OCI-LY1 (cell line): ENCODE data around the gene ADAM8.

Source experiments
- H2AFZ ChIP-seq: fragments of 200-600 bp; sonication (generic), shearing (Covaris generic); 2 replicates; pipeline ENCODE4 v1.6.0; 2014; ENCODE audit warnings: antibody characterized with exemption, mild to moderate bottlenecking, low read length
- H3F3A ChIP-seq: fragments of 200-600 bp; sonication (generic), shearing (Covaris generic); 2 replicates; pipeline ENCODE4 v1.6.0; 2014; ENCODE audit warnings: mild to moderate bottlenecking, antibody characterized with exemption, low read length, moderate library complexity; ENCODE audit not compliant: insufficient read depth
- H3K27ac ChIP-seq: fragments of 200-600 bp; sonication (generic); 2 replicates; pipeline ENCODE4 v1.5.1; 2014; ENCODE audit warnings: low read length, mixed run types, mild to moderate bottlenecking, low read depth; ENCODE audit not compliant: poor library complexity, severe bottlenecking
- H3K27me3 ChIP-seq: fragments of 200-600 bp; sonication (generic); 2 replicates; pipeline ENCODE4 v1.6.0; 2014; ENCODE audit warnings: antibody characterized with exemption, mild to moderate bottlenecking, low read length, moderate library complexity; ENCODE audit not compliant: insufficient read depth
- H3K36me3 ChIP-seq: fragments of 200-600 bp; sonication (generic); 2 replicates; pipeline ENCODE4 v1.6.1; 2014; ENCODE audit warnings: mild to moderate bottlenecking, antibody characterized with exemption, low read length, moderate library complexity, mixed read lengths; ENCODE audit not compliant: insufficient read depth
- H3K4me1 ChIP-seq: fragments of 200-600 bp; sonication (generic); 2 replicates; pipeline ENCODE4 v1.5.1; 2014; ENCODE audit warnings: mild to moderate bottlenecking, low read length, moderate library complexity; ENCODE audit not compliant: insufficient read depth, severe bottlenecking
- H3K4me2 ChIP-seq: fragments of 200-600 bp; sonication (generic), shearing (Covaris generic); 2 replicates; pipeline ENCODE4 v1.6.1; 2014; ENCODE audit warnings: low read length
- H3K4me3 ChIP-seq: fragments of 200-600 bp; sonication (generic); 2 replicates; pipeline ENCODE4 v1.5.1; 2014; ENCODE audit warnings: low read length, low read depth, mild to moderate bottlenecking, mixed read lengths; ENCODE audit not compliant: poor library complexity, severe bottlenecking
- H3K79me2 ChIP-seq: fragments of 200-600 bp; shearing (Covaris generic); 2 replicates; pipeline ENCODE4 v1.6.1; 2016; ENCODE audit warnings: mixed run types, low read length, mixed read lengths; ENCODE audit not compliant: insufficient read depth
- H3K9ac ChIP-seq: fragments of 200-600 bp; sonication (generic), shearing (Covaris generic); 2 replicates; pipeline ENCODE4 v1.6.1; 2014; ENCODE audit warnings: mild to moderate bottlenecking, low read length, mixed read lengths
- H3K9me2 ChIP-seq: fragments of 200-600 bp; sonication (generic), shearing (Covaris generic); 2 replicates; pipeline ENCODE4 v1.6.1; 2014; ENCODE audit warnings: low read depth, mild to moderate bottlenecking, low read length, mixed read lengths
- H3K9me3 ChIP-seq: fragments of 200-600 bp; shearing (Covaris generic); 2 replicates; pipeline ENCODE4 v1.6.1; 2014; ENCODE audit warnings: low read length, mixed read lengths
- H4K20me1 ChIP-seq: fragments of 200-600 bp; sonication (generic), shearing (Covaris generic); 2 replicates; pipeline ENCODE4 v1.6.0; 2016; ENCODE audit warnings: mild to moderate bottlenecking, low read length; ENCODE audit not compliant: insufficient read depth
- EZH2 ChIP-seq: fragments of 200-600 bp; sonication (generic), shearing (Covaris generic); IDR thresholded peaks from 2 replicates; pipeline ENCODE4 v1.8.0; 2017; ENCODE audit warnings: borderline replicate concordance, mixed run types, mild to moderate bottlenecking, antibody characterized with exemption, low read length, moderate library complexity, mixed read lengths
- TF ChIP-seq, protein P1 (sequence below): fragments of 200-600 bp; sonication (generic), shearing (Covaris generic); IDR thresholded peaks from 2 replicates; pipeline ENCODE4 v1.5.1; 2017; ENCODE audit warnings: mild to moderate bottlenecking, antibody characterized with exemption, low read length, moderate library complexity, mixed read lengths

The ADAM8 gene

DNA sequence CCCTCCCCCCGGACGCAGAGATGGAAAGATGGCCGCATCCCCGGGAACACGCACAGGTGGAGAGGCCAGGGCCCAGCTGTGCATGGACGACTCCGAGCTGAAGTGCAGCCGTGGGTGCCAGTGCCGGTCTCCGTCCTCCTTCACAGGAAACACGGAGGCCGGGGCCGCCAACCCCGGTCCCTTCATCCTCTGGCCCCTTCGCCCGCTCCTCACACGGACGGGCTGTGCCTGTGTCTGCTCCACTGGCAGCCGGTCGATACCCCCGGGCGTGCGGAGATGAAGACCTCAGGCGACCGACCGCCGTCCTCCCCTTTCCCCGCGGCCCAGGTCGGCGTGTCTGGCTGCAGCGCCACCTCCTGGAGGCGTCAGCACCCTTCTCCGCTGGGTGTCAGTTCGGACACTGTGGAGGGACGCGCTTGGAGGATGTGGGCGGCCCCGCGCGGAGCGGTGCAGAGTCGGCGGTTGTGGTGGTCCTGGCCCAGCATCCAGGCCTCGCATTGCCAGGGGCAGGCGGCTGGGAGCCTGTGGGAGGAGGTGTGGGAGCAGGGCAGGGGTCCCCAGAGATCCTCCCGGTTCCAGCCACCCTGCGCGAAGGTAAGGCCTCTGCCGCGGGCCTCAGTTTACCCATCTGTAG, 41.9 kb upstream of the ADAM8 start:
- no peak overlapping the region for H2AFZ ChIP-seq
- H3F3A ChIP-seq: no peaks in the 10 kb centered on the region
- no peaks in the 10 kb centered on the region for H3K36me3 ChIP-seq
- peaks cover 20% of the 10 kb centered on the region for H3K4me1 ChIP-seq
- TF ChIP-seq, protein P1, sequence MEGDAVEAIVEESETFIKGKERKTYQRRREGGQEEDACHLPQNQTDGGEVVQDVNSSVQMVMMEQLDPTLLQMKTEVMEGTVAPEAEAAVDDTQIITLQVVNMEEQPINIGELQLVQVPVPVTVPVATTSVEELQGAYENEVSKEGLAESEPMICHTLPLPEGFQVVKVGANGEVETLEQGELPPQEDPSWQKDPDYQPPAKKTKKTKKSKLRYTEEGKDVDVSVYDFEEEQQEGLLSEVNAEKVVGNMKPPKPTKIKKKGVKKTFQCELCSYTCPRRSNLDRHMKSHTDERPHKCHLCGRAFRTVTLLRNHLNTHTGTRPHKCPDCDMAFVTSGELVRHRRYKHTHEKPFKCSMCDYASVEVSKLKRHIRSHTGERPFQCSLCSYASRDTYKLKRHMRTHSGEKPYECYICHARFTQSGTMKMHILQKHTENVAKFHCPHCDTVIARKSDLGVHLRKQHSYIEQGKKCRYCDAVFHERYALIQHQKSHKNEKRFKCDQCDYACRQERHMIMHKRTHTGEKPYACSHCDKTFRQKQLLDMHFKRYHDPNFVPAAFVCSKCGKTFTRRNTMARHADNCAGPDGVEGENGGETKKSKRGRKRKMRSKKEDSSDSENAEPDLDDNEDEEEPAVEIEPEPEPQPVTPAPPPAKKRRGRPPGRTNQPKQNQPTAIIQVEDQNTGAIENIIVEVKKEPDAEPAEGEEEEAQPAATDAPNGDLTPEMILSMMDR: peak; percentile 86
- TF ChIP-seq EZH2: no peak
- peak overlapping the region; percentile 61 for H3K4me3 ChIP-seq
- H3K9me3 ChIP-seq: no peaks in the 10 kb centered on the region
- H3K4me2 ChIP-seq: peak overlapping the region; percentile 88
- H3K27me3 ChIP-seq: no peaks in the 10 kb centered on the region
- peak overlapping the region; percentile 35; the same call in 1 of the 2 replicates for H3K9ac ChIP-seq
- H3K9me2 ChIP-seq: no peaks in the 10 kb centered on the region
- no peak overlapping the region for H3K27ac ChIP-seq
- no peaks in the 10 kb centered on the region for H4K20me1 ChIP-seq
- no peaks in the 10 kb centered on the region for H3K79me2 ChIP-seq

DNA sequence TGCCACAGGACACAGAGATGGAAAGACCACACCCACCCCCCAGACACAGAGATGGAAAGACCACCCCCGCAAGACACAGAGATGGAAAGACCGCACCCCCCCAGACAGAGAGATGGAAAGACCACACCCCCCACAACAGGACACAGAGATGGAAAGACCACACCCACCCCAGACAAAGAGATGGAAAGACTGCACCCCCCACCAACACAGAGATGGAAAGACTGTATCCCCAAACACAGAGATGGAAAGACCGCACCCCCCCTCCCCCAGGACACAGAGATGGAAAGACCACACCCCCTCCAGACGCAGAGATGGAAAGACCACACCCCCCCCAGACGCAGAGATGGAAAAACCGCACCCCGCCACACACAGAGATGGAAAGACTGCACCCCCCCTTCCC, 40.1 kb upstream of the ADAM8 start:
- peaks cover 13% of the 10 kb centered on the region; the same call in 1 of the 2 replicates for H3K36me3 ChIP-seq
- H3K79me2 ChIP-seq: no peaks in the 10 kb centered on the region
- no peak overlapping the region for H3K27ac ChIP-seq
- no peak overlapping the region for H3K4me2 ChIP-seq
- H3K9me2 ChIP-seq: no peaks in the 10 kb centered on the region
- TF ChIP-seq EZH2: no peak
- TF ChIP-seq, protein P1: no peak
- H3F3A ChIP-seq: no peaks in the 10 kb centered on the region
- H3K4me1 ChIP-seq: peaks cover 20% of the 10 kb centered on the region
- no peaks in the 10 kb centered on the region for H4K20me1 ChIP-seq
- H3K27me3 ChIP-seq: no peaks in the 10 kb centered on the region
- H3K4me3 ChIP-seq: no peak overlapping the region
- no peaks in the 10 kb centered on the region for H3K9me3 ChIP-seq
- H2AFZ ChIP-seq: no peak overlapping the region
- no peak overlapping the region for H3K9ac ChIP-seq

DNA sequence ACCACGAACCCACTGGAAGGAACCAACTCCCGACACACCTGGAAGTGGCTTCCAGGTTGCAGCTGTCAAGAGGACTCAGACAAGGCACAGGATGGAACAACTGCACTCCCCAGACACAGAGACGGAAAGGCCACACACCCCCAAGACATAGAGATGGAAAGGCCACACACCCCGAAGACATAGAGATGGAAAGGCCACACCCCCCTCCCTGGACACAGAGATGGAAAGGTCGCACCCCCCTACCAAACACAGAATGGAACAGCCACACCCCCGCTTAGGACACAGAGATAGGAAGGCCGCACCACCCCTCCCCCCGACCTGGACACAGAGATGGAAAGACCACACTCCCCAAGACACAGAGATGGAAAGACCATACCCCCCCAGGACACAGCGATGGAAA, 39.6 kb upstream of the ADAM8 start:
- H2AFZ ChIP-seq: no peak overlapping the region

More for the DNA sequence above, 39.6 kb upstream of the ADAM8 start:
- TF ChIP-seq, protein P1: no peak
- no peak for TF ChIP-seq EZH2
- Histone ChIP-seq H4K20me1 (no peaks in the 10 kb centered on the region), H3K36me3 (peaks cover 16% of the 10 kb centered on the region; the same call in 1 of the 2 replicates), H3K9me2 (no peaks in the 10 kb centered on the region), H3K4me3 (no peak overlapping the region), H3K4me2 (no peak overlapping the region), H3K79me2 (no peaks in the 10 kb centered on the region), H3K9ac (no peak overlapping the region), H3F3A (no peaks in the 10 kb centered on the region), H3K9me3 (no peaks in the 10 kb centered on the region), H3K4me1 (peaks cover 20% of the 10 kb centered on the region), H3K27me3 (no peaks in the 10 kb centered on the region), H3K27ac (no peak overlapping the region)
